HG02870 (cell line): ENCODE results near the gene COG4.
"Not testable (repeated sequence)": the region's sequence is repeated elsewhere in the genome, so short reads cannot be mapped to it uniquely, and the experiment has no call there.

Experiments
- ATAC-seq: cut with Tn5 transposase; IDR thresholded peaks from one replicate; pipeline ENCODE4 v1.9.1; 2021; ENCODE audit warnings: mild to moderate bottlenecking, moderate library complexity; ENCODE audit not compliant: unreplicated experiment

The COG4 gene

DNA sequence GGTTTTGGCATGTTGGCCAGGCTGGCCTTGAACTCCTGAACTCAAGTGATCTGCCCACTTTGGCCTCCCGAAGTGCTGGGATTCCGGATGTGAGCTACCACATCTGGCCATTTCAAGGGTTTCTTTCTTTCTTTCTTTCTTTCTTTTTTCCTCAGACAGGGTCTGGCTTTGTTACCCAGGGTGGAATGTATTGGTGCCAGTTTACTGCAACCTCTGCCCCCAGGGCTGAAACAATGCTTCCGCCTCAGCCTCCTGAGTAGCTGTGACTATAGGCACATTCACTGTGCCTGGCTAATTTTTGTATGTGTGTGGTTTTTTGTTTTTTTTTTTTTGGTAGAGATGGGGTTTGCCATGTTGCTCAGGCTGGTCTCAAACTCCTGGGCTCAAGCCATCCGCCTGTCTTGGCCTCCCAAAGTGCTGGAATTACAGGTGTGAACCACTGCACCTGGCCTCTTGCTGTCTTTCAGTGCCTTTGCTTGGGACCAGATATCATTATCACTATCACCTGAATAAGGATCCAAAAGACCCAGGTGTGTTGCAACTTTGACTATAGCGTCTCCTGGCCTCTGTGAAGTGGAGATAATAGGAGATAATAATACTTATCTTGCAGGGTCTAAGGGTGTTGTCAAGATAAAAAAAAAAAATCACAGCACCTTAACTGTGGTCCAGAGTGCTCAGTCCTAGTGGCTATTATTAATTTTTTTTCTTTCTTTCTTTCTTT is 65.7 kb downstream of the COG4 start:
- ATAC-seq, result no peak

DNA sequence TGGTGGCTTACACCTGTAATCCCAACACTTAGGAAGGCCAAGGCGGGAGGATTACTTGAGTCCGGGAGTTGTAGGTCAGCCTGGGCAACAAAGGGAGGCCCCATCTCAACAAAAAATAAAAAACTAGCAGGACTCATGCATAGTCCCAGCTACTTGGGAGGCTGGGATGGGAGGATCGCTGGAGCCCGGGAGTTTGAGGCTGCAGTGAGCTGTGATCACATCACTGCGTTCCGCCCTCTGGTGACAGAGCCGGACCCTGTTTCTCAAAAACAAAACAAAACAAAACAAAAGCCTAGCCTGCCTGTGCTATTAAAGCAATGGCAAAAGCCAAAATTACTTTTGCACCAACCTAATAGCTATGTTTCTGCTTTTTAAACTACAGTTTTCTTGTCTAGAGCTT is 67.4 kb downstream of the COG4 start:
- ATAC-seq, result no peak

DNA sequence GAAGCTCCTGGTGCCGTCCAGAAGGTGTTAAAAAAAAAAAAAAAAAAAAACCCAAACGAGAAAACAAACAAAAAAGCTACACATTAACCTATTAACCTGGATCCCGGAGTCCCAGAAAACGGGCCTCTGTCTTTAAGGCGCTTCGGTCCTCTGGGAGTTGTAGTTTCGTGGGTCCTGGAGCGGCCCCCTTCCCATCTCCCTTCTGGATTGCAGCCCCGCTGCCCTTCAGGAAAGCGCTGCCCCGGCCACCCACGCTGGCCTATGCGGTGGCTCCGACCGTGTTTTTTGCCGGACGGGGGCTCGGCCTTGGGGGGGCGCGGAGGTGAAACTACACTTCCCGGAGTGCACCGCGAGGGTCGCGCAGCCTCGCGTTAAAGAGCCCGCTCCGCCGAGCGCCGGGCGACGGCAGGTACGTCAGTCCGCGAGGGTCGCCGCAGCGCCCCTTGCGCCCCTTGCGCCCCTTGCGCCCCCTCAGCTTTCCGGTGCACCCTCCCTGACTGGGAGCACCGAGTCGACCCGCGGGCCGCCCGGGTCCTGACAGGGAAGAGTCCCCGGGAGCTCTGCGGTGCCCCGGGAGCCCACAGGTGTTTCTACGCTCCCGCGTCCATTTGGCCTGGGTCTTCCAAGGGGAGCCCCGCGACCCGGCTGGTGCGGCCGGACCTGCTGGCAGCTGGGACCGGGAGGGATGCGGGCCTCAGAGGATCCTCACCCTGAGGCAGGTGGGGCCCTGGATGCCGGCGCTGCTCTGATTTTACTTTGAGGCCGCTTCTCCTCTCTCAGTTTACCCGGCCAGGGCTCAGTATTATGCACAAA is 68.9 kb downstream of the COG4 start, which contains the start of gene FCSK:
TSS of gene FCSK (plus strand) at position 374 of the 813 bp plus-strand sequence. CDS start 8,596 bp downstream, outside the sequence.
- ATAC-seq, result peak; percentile 86

DNA sequence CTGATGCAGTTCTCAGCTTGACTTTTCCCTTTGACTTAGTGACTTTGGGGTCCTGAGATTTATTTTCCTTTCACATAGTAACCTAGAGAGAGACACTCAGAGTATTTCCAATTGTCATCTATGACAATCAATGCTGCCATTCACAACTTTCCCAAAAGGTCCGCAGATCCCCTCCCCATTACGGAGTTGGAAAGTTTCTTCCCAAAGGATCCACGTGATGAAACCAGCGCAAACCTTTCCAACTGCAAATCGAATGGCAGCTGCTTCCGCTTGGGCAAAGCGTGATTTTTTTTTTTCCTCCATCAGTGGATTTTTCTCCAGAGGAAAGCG is 69.5 kb downstream of the COG4 start:
- ATAC-seq, result no peak

DNA sequence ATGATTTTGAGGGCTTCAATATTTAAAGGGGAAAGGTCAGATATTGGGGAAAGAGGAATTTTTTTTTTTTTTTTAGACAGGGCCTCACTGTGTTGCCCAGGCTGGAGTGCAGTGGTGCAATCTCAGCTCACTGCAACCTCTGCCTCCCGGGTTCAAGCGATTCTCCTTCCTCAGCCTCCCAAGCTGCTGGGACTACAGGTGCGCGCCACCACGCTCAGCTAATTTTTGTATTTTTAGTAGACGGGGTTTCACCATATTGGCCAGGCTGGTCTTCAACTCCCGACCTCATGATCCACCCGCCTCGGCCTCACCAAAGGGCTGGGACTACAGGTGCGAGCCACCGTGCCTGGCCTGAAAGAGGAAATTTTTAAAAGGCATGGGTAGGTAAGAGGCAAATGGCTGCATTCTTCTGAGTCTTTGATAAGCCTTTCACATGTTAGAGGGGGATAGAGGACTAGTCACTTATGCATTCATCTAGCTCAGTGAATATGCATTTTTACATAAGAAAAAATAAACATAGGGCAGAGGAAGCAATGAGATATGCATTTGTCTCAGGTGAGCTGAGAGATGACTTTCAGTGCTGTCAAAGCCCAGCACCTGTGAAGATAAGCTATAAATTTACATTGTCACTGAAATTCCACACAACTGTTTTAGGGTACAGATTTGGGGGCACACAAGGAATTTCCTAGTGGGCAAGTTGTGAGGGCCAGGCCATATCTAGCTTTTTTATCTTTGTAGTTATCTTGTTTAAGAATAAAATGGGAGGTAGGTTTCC is 70.0 kb downstream of the COG4 start:
- no peak for ATAC-seq

DNA sequence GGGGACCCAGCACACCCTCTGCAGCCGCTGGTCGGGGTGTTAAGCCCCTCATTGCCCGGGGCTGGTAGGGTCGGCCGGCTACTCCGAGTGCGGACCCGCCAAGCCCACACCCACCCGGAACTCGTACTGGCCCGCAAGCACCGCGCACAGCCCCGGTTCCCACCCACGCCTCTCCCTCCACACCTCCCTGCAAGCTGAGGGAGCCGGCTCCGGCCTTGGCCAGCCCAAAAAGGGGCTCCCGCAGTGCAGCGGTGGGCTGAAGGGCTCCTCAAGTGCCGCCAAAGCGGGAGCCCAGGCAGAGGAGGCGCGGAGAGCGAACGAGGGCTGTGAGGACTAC is 72.4 kb downstream of the COG4 start:
- not testable (repeated sequence) for ATAC-seq

DNA sequence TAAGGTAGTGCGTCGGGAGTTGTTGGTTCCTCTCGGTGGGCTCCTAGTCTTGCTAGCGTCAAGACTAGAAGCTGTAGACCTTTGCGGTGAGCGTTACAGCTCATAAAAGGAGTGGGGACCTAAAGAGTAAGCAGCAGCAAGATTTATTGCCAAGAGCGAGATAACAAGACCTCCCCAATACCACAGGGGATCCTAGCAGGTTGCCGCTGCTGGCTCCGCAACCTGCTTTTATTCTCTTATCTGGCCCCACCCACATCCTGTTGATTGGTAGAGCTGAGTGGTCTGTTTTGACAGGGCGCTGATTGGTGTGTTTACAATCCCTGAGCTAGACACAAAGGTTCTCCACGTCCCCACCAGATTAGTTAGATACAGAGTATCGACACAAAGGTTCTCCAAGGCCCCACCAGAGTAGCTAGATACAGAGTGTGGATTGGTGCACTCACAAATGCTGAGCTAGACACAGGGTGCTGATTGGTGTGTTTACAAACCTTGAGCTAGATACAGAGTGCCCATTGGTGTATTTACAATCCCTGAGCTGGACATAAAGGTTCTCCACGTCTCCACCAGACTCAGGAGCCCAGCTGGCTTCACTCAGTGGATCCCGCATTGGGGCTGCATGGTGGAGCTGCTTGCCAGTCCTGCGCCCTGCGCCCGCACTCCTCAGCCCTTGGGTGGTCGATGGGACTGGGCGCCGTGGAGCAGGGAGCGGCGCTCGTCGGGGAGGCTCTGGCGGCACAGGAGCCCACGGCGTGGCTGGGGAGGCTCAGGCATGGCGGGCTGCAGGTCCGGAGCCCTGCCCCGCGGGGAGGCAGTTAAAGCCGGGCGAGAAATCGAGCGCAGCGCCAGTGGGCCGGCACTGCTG is 73.0 kb downstream of the COG4 start:
- ATAC-seq, result not testable (repeated sequence)

DNA sequence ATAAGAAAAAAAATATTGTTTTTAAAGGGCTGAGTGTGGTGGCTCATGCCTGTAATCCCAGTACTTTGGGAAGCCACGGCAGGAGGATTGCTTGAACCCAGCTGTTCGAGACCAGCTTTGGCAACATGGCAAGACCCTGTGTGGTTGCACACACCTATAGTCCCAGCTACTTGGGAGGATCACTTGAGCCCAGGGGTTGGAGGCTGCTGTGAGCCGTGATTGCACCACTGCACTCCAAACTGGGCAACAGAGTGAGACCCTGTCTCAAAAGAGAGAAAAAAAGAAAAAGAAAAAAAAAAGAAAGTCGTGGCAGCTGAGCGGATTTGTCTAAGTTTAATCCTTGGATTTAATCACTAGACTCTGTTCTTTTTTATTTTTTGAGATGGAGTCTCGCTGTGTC is 75.3 kb downstream of the COG4 start:
- ATAC-seq, result no peak

DNA sequence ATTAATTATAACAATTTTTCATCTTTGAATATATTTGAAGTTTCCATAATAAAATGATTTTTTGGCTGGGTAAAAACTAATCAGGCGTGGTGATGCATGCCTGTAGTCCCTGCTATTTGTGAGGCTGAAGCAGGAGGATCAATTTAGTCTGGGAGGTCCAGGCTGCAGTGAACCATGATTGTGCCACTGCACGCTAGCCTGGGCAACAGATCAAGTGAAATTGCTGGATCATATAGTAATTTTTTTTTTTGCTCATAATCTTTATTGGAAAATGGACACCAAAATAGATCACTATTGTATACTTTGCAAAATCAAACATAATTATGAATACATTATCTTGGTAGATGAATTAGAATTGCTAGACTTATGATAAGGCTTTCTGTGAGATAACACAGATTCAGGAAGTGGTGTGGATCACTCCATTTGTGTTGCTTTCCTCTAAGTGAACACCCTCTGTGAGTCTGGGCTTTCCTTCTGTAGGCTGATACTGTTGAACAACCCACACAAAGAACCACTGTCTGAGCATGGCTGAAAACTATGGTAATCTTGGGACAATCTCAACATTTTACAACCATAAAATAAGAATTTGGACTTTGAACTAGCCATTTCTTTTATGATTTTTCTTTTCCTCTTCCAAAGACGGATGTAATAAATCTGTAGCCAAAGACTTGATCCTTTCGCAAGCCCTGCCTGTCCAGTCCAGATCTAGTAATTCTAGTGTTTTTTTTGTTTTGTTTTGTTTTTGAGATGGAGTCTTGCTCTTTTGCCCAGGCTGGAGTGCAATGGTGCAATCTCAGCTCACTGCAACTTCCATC is 78.9 kb downstream of the COG4 start:
- ATAC-seq, result no peak

DNA sequence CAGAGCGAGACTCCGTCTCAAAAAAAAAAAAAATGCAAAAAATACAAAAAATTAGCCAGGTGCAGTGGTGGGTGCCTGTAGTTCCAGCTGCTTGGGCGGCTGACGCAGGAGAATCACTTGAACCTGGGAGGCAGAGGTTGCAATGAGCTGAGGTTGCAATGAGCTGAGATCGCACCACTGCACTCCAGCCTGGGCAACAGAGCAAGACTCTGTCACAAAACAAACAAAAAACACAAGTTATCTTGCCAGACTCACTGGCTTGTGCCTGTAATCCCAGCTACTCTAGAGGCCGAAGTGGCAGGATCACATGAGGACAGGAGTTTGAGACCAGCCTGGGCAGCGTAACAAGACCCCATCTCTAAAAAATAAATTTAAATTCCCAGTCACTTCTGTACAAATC is 81.0 kb downstream of the COG4 start:
- ATAC-seq, result no peak

DNA sequence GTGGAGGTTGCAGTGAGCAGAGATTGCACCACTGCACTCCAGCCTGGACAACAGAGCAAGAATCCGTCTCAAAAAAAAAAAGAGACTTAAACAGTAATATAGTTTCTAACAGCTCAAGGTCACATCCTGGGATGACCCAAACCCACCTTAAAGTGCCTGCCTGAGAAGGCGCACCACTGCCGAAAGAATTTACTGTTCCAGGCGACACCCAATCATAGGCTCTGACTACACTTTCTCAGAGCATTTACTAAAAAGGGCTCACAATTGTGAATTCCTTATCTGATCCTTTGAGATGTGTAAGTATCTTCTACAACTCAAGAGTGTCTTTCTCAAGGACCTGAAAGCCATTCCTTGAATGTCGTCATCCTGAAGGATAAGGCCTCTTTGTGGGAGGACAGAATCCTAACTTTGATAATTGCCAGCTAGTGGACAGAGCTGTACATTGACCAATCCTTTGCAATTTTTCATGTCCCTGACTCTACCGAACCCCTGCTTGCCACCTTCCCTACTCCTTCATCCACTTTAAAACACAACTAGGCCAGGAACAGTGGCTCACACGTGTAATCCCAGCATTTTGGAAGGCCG is 81.9 kb downstream of the COG4 start:
- no peak for ATAC-seq

DNA sequence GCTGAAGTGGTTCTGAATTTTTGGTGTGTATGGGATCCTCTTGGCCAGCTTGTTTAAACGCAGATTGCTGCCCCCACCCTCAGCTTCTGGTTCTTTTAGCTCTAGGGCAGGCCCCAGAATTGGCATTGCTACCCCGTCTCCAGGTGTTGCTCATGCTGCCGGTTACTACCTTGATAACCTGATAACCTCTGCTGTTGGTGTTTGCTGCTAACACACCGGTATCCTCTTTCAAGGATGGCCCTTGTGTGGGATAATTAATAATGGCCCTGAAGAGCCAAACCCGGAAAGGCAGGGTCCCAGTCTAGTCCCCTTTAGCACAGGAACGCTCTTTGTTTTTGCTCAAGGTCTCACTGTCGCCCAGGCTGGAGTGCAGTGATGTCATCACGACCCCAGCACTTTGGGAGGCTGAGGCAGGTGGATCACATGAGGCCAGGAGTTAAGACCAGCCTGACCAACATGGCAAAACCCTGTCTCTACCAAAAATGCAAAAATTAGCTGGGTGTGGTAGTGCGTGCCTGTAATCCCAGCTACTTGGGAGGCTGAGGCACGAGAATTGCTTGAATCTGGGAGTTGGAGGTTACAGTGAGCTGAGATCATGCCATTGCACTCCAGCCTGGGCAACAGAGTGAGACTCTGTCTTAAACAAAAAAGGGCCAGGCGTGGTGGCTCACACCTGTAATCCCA is 83.2 kb downstream of the COG4 start:
- ATAC-seq, result no peak

DNA sequence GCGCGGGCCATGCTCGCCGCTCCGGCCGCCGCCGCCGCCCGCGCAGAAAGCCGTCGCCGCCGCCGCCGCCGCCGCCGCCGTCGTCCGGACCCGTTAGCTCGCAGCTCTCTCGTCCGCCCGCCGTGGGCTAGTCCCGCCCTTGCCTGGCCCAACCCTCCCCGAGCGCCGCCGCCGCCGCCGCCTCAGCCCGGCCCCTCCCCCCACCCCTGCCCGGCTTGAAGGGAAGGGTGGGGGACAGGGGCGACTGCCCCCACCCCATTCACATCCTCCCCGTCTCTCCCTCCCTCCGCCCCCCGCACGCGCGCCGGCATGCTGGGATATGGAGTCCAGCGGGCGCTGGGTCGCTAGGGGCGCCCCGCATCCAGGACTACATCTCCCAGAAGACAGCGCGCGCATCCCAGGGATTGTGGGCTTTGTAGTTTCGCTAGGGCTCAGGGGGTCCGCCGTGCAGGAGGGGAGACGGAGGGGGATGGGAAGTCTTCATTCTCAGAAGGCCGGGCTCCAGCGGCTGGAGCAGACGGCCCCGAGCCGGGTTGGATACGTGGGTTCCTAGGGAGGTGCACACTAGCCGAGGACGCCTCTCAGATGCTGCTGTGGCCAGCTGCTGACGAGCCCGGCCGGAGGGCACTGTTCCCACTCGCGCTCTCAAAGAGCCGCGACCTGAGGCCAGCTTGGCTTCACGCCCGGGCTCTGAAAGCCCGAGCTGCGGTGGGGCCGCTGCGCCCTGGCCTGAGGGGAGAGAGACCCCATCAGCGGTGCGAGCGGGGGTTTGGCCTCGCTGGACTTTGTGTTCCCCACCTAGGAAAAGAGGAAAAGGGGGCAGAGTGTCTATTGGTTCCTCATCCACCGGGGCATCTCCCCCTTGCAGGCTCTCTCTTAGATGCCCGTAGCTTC is 84.1 kb downstream of the COG4 start, which contains the start of gene ST3GAL2:
TSS of gene ST3GAL2 (minus strand) at position 132 of the 894 bp plus-strand sequence. CDS start 40,570 bp downstream, outside the sequence.
- ATAC-seq, result peak; percentile 70

DNA sequence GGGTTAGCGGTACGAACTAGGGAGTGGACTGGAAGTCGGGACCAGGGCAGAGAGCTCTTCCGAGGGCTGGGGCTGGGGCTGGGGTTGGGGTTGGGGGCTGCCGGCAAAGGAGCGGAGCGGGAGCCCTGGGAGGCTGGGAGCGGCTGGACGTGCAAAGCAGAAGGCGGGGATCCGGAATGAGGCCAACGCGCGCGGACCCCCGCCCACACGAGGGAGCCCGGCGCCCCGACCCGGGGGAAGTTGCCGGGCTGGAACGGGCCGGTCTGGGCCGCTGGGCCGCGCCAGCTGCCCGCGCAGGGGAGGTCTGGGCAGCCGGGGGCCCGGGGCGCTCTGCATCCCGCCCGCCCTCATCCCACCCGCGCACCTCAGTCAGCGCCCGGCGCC is 84.8 kb downstream of the COG4 start:
- no peak for ATAC-seq

DNA sequence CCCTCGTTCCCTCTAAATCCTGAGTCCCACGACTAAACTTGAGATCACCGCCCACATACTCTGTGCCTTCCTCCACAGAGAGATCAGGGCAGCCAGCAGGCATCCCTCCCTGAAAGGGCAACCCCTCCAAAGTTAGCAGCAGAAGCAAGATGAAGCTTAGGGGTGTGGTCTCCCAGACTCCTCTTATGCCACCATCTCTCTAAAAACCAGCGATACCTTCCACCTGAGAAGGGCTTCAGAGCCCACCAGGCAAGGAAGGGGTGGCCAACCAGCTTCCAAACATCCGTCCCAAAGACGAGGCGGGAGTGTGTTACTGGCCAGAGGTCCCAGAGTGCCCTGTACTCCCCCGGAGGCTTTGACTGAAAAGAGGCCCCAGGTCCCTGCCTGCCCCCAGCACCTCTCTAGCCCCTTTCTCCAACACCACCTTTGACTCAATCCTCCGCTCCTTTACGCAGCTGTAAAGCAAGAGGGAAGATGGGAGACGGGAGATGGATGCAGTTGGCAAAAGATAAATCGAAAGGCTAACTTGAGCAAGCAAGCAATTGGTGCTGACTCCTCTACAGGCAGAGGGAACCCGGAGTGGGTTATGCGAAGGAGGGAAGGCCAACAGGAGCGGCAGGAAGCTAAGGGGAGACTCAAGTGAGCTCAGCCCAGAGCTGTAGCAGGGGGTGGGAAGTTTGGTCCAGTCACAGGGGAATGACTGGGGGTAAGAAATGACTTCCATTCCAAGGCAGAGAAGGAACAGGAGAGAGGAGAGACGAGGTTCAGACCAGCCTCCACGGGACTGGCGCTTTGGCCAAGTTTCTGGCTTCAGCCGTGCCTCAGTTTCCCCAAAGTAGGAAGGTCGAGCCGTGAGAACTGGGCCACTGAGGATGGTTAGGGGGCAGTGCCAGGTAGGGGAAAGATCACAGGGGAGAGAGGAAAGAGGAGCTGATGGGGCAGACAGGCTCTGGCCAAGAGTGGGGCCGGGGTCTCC is 85.5 kb downstream of the COG4 start:
- ATAC-seq, result no peak

DNA sequence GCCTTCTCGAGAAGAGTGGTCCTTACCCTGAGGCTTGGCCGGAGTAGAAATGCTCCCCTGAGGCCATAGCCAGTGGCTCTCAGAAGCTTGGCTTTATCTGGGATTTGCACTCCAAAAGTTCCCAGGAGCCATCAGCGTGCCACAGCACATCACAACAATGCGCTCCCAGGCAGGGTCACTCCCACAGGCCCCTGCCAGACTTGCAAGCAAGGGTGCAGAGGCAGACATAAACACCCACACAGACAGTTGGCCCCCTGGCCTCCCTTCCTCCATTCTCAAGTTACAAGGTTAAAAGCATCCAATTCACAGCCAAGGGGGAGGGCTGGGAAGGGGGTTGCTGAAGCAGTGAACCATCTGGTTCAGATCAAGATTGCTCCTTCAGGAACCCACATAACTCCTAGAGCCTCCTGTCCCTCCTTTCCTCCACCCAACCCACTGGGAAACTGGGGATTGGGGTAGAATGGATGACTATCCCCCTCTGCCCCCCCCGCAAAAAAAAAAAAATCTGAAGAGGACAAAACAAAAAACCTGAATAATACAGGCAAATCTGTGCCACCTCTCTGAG is 86.3 kb downstream of the COG4 start:
- ATAC-seq, result no peak
